Stimulated activated CD4-positive, alpha-beta T cell treated with anti-CD3 and anti-CD28 coated beads, Interleukin-2, amount 100 ng/mL, for 24 hours (primary cell): ENCODE data around the gene DRAXIN.

Experiments
- DNase-seq, 2 donors: peaks; one replicate each; pipeline ENCODE4 v3.0.0-alpha.2; 2020

DRAXIN gene

DNA sequence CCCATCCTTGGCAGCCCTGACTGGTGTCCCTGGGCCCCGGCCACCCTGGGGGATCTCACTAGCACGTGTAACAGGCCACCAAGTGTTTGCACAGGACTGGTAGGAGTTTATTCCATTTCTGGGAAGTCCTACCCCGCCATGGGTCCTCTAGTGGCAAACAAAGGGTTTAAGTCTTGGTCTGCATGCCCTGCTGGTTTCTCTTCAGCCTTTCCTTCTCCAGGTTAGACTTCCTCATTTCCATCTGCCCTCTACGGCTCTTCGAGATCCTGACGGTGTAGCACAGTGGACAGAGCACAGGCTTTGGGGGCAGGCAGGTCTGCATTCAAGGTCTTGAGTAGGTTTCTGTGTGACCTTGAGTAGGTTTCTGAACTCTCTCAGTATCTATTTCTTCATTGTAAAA, 47.3 kb downstream of the DRAXIN start:
- no peak for DNase-seq

DNA sequence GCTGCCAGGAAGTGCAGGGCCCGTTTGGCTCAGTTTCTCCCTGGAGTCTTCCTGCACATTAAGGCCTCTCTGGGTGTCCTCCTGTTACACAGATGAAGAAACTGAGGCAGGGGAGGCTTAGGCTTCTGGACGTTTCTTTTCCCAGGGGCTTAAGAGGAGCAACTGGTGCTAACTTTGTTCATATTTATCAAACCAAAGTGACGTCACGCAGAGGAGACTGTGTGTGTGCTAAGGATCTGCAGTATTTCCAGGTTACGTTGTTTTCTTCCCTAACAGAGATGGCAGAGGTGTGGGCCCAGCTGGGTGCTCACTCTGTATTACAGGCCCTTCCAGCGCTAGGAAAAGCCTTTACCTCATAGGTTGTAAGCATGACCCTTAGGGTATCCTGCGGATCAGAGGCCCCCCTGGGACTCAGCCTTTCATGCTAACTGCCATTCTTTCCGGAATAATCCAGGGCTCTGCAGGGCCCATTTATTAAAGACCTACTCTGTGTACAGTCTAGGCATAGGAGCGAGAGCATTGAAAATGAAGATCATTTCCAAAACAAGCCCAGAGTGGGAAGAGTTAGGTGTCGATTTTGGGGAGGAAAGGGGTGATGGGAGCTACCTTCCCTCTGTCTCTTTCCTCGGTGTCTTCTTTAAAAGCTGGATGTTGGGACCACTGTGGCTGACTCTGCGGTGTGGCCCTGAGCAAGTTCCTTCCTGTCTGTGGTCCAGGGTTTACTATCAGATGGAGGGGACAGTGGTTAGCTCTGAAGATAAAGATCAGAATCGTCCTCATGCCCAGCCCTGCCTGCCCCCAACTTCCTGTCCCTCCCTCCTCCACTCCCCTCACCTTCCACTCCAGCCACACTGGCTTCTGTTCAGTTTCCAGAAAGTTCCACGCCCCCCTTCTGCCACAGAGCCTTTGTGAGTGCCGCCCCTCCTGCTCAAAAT, 49.0 kb downstream of the DRAXIN start:
- DNase-seq, result peak in 1 of 2 donors; percentile 10

GRCh38 chr1:11741482-11741881, 50.0 kb downstream of the DRAXIN start:
- DNase-seq, result no peak

DNA sequence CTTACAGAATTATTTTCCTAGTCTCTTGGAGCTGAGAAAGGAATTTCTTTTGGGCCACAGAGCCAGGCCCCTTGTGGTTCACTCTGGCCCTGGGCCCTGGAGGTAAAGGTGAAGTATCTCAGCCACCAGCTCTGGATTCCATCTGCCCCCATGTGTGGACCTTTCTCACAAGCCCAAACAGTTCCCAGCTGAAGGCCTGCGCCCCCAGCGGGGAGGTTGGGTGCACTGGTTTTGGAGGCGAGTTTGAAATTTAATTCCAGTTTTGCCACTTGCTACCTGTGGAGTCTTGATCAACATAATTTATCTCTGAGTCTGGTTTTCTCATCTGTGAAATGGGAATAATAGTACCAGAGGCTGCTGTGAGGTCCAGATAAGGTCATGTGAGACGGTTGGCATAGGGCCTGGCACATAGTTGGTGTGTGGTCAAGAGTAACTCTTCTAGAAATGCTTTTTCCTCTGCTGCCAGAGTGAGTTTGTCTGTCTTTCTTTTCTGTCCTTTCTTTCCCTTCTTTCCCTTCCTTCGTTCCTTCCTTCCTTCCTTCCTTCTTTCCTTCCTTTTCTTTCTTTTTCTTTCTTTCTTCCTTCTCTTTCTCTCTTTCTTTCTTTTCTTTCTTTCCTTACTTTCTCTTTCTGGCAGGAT, 50.5 kb downstream of the DRAXIN start:
- DNase-seq, result no peak

- DNase-seq, result no peak
Observed at GRCh38 chr1:11744287-11744686, 52.8 kb downstream of the DRAXIN start.

DNA sequence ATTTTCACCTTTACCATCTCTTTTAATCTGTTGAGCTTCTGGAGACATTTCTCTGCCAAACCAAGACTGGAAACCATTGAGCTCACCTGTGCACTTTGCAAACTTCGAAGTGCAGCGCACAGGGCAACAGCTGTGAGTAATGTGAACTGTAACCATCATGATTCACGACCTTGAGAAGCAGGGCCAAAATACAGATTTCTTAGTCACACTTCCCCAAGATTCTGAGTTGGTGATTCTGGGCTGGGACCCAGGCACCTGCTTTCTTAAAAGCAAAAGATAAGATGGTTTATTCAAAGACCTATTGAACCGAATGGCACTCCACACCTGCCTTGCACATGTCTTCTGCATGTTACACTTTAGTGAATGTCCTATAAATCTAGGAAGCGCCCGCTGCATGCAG, 54.6 kb downstream of the DRAXIN start:
- no peak for DNase-seq

DNA sequence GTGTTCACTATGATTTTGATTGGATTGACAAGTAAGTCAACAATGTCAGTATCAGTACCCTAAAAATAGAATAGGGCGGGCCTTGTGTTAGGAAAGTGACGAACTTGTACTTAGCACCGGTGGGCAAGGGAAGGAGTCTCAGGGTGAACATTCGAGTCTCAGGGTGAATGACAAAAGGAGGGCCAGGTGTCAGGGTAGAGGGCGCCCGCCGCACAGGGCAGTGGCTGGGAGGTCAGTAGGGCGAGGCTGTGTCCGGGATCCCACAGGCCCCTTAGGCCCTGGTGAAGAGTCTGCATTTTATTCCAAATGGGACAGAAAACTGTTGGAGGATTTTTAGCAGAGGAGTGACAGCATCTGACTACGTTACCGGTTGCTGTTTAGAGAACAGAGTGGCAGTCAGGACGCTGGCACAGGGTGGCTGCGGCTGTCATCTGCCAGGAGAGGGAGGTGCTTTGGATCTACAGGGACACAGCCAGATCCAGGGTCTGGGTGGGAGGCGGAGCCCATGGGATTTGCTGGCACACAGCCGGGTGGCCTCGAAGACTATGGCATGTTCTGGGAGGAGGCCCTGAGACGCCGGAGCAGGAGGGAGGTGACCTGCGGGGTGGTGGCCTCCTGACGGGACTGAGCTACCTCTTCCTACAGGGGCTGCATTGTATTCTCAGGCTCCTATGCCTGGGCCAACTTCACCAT, 55.4 kb downstream of the DRAXIN start:
- DNase-seq, result no peak

- DNase-seq, result no peak
Observed at GRCh38 chr1:11748294-11749202, 57.0 kb downstream of the DRAXIN start.

DNA sequence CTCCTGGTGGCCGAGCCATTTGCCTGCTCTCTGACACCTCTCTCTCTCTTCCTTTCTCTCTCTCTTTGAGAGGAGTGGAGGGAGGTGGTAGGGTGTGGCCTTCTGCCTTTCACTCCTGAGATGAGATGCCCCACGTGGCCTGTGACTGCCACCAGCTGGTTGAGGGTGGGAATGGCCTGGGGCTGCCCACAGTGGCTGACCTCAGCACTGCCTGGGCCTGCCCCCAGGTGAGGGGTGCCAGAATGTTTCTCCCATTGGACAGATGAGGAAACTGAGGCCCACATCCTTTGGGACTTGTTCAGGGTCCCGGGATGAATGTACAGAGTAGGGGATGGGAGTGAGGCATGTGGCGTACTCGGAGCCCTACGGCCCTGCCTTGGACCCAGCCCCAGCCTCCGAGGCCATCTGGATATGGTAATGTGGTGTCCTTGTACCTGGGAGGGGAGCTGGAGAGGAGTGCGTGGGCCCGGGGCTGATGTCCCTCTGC, 57.7 kb downstream of the DRAXIN start:
- DNase-seq, result peak; percentile 47 to 59

- DNase-seq, result no peak
Observed at GRCh38 chr1:11749996-11750395, 58.5 kb downstream of the DRAXIN start.

GRCh38 chr1:11751087-11751486, 59.6 kb downstream of the DRAXIN start:
- no peak for DNase-seq

DNA sequence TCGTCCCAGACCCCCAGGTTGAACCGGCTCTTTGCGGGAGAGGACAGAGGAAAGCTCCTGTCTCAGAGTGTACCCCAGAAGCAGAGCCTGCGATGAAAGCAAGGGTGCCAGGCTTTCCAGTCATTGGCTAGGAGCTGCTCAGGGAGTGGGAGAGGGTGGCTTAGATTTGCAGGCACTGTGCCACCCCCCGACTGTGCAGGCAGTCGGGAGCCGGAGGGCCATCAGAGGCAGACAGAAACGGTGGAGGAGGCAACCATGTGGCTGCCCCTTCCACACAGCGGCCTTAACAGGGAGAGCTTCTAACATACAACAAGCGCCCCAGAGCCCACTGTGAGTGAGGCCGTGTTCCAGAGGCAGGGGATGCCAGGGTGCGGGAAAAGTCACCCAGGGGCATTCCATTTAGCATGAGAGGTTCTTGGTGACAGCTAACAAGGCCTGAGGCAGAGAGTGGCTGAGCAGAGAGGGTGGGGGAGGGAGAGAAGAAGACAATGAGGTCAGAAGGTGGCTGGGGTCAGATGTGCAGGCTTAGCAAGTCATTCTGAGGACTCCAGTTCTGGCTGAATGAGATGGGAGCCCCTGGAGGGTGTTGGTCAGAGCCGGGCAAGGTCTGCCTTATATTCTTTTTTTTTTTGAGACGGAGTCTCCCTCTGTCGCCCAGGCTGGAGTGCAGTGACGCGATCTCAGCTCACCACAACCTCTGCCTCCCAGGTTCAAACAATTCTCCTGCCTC, 61.0 kb downstream of the DRAXIN start:
- DNase-seq, result no peak

- no peak for DNase-seq
Observed at GRCh38 chr1:11753555-11754208, 62.2 kb downstream of the DRAXIN start.

DNA sequence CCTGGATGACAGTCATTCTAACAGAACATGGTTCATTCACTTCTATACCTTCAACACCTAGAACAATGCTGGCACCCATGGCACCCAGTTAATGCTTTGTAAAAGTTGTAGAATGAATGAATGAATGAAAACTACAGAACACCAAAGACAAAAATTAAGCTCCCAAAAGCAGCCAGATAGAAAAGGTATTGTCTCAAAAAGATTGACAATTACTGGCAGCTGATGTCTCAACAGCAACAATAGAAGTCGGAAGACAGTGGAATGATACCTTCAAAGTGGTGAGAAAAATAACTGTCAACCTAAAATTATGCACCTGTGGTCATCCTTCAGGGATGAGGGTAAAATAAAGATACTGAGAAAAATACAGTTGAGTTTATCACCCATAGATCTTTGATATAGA, 65.5 kb downstream of the DRAXIN start:
- DNase-seq, result no peak

DNA sequence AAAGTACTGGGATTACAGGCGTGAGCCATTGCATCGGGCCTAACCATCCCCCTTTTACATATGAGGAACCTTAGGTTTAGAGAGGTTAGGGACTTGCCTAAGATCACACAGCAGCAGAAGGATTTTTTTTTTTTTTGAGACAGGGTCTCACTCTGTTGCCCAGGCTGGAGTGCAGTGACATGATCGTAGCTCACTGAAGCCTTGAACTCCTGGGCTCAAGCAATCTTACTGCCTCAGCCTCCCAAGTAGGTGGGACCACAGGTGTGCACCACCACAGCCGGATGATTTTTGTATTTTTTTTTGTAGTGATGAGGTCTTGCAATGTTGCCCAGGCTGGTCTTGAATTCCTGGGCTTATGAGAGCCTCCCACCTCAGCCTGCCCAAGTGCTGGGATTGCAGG, 68.3 kb downstream of the DRAXIN start:
- no peak for DNase-seq

GRCh38 chr1:11761285-11761684, 69.8 kb downstream of the DRAXIN start:
- DNase-seq, result no peak

- peak; percentile 33 to 55 for DNase-seq
Observed at GRCh38 chr1:11761988-11762406, 70.5 kb downstream of the DRAXIN start, which contains the start of gene C1orf167. Gene C1orf167 (plus strand): TSS chr1:11762193. CDS start chr1:11764401, 2,208 bp downstream.

- no peak for DNase-seq
Observed at GRCh38 chr1:11764115-11764514, 72.6 kb downstream of the DRAXIN start.

DNA sequence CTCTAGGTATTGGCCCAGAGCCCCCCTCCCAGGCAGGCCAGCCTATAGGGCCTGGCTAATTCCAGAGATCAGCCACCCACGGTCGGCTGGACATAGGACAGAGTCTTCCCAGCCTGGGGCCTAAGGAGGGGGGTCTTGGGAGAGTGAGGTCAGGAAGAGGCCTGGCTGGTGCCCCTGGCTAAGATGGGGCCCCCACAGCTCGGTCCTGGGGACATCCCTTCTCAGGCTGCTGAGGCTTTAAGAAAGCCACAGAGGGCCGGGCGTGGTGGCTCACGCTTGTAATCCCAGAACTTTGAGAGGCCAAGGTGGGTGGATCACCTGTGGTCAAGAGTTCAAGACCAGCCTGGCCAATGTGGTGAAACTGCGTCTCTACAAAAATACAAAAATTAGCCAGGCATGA, 73.0 kb downstream of the DRAXIN start:
- no peak for DNase-seq

- DNase-seq, result no peak
Observed at GRCh38 chr1:11765661-11766428, 74.3 kb downstream of the DRAXIN start.
